ENCODE data around the gene ZNRF1.

Gene ZNRF1

DNA sequence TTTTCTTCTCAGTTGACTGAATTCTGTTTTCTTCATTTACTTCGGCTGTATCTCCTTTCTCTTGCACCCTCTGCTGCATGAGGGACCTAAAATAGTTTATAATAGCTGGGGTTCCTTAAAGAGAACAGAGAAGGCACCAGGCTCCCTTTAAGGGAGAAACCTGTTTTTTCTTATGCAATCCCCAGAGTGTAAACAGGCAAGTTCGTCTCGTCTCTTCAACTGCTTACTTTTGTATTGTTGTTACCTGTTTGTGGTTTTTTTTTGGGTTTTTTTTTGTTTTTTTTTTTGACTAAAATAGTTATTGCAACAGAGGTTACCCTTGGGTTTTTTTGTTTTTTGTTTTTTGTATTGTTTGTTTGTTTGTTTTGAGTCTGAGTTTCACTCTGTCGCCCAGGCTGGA, 121.4 kb downstream of the ZNRF1 start:
- DNase-seq: peak in 1 of 2 donors; percentile 70
- no peak overlapping the region for H4K8ac ChIP-seq (ENCODE audit: low read depth, low read length)
- no peaks in the 10 kb centered on the region for H3K36me3 ChIP-seq (ENCODE audit: control insufficient read depth in 1 of 2, insufficient read depth in 2 of 2, low read length in 2 of 2)
- H3K4me3 ChIP-seq (ENCODE audit: low read depth, low read length): no peak overlapping the region
- no peak overlapping the region for H4K12ac ChIP-seq (ENCODE audit: low read depth, low read length)
- no peaks in the 10 kb centered on the region for H3K79me2 ChIP-seq (ENCODE audit: control insufficient read depth, insufficient read depth, low read length, poor library complexity)
- no peak overlapping the region for H2BK120ac ChIP-seq (ENCODE audit: insufficient read depth, low read length, poor library complexity)
- no peak overlapping the region for H4K91ac ChIP-seq (ENCODE audit: low read depth, low read length)
- no peak overlapping the region for H3K14ac ChIP-seq (ENCODE audit: low read length)
- no peaks in the 10 kb centered on the region for H3K27me3 ChIP-seq (ENCODE audit: insufficient read depth, low read length)
- no CpG with 5 or more reads among the region's 4 CpGs for WGBS (ENCODE audit: extremely low coverage, insufficient coverage, insufficient read length)
- H3K27ac ChIP-seq (ENCODE audit: low read depth, low read length): no peak overlapping the region
- H3K18ac ChIP-seq (ENCODE audit: low read length): no peak overlapping the region
- H3K9ac ChIP-seq (ENCODE audit: low read length): no peak overlapping the region
- H3K23ac ChIP-seq (ENCODE audit: low read length): no peak overlapping the region
- no peak overlapping the region for H3K4me2 ChIP-seq (ENCODE audit: low read length)
- no peaks in the 10 kb centered on the region for H3K4me1 ChIP-seq (ENCODE audit: control insufficient read depth in 1 of 2, insufficient read depth in 2 of 2, low read length in 2 of 2)
- H2BK5ac ChIP-seq (ENCODE audit: low read depth, low read length, poor library complexity): no peak overlapping the region
- H3K4ac ChIP-seq (ENCODE audit: low read depth, low read length): no peak overlapping the region
- no peak overlapping the region for H2AK5ac ChIP-seq (ENCODE audit: low read length)
- no peak overlapping the region for H2BK12ac ChIP-seq (ENCODE audit: low read length)
- H3K9me3 ChIP-seq (ENCODE audit: insufficient read depth, low read depth, low read length): peaks cover 5% of the 10 kb centered on the region
- H3K79me1 ChIP-seq (ENCODE audit: low read length): no peaks in the 10 kb centered on the region
- no peak overlapping the region for H2AFZ ChIP-seq (ENCODE audit: insufficient read depth, low read length, poor library complexity)

DNA sequence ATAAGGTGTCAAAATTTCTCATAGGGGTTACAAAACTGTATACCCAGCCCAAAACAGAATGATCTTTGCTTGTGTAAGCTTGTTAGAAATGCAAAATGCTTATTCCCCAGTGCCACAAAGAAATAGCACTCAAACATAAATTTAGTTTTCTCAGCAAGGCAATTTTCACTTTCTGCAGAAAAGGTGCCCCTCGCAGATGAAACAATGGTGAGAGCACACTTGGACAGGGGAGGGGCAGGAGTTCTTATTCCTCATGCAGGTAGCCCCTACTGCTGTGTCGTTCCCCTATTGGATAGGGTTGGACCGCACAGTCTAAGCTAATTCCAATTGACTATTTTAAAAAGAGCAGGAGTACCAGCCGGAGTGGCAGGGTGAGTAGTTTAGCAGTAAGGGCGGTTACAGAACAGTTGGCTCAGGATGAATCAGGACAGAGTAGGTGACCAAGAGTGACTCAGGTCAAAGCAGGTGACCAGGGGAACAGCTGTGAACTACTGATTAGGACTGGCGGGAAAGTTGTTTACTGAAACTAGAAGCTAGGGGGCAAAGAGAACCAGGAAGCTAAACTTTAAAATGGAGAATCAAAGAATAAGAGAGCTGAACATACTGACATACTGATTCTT, 123.2 kb downstream of the ZNRF1 start:
- Histone ChIP-seq H3K9me3 (ENCODE audit: insufficient read depth, low read depth, low read length) (peaks cover 8% of the 10 kb centered on the region), H2AFZ (ENCODE audit: insufficient read depth, low read length, poor library complexity) (no peak overlapping the region), H2BK5ac (ENCODE audit: low read depth, low read length, poor library complexity) (no peak overlapping the region), H3K79me2 (ENCODE audit: control insufficient read depth, insufficient read depth, low read length, poor library complexity) (no peaks in the 10 kb centered on the region), H3K4me2 (ENCODE audit: low read length) (no peak overlapping the region), H3K4me3 (ENCODE audit: low read depth, low read length) (no peak overlapping the region), H4K8ac (ENCODE audit: low read depth, low read length) (no peak overlapping the region), H2BK12ac (ENCODE audit: low read length) (no peak overlapping the region), H3K27me3 (ENCODE audit: insufficient read depth, low read length) (no peaks in the 10 kb centered on the region), H3K79me1 (ENCODE audit: low read length) (no peaks in the 10 kb centered on the region), H3K9ac (ENCODE audit: low read length) (no peak overlapping the region), H3K23ac (ENCODE audit: low read length) (no peak overlapping the region), H4K12ac (ENCODE audit: low read depth, low read length) (no peak overlapping the region), H3K4ac (ENCODE audit: low read depth, low read length) (no peak overlapping the region), H3K27ac (ENCODE audit: low read depth, low read length) (no peak overlapping the region), H3K14ac (ENCODE audit: low read length) (no peak overlapping the region), H2AK5ac (ENCODE audit: low read length) (no peak overlapping the region), H2BK120ac (ENCODE audit: insufficient read depth, low read length, poor library complexity) (no peak overlapping the region), H3K36me3 (ENCODE audit: control insufficient read depth in 1 of 2, insufficient read depth in 2 of 2, low read length in 2 of 2) (peaks cover 0 to 2% of the 10 kb centered on the region in 2 experiments), H4K91ac (ENCODE audit: low read depth, low read length) (no peak overlapping the region), H3K4me1 (ENCODE audit: control insufficient read depth in 1 of 2, insufficient read depth in 2 of 2, low read length in 2 of 2) (no peaks in the 10 kb centered on the region), H3K18ac (ENCODE audit: low read length) (no peak overlapping the region)
- no CpG with 5 or more reads among the region's 6 CpGs for WGBS (ENCODE audit: extremely low coverage, insufficient coverage, insufficient read length)
- DNase-seq: no peak

DNA sequence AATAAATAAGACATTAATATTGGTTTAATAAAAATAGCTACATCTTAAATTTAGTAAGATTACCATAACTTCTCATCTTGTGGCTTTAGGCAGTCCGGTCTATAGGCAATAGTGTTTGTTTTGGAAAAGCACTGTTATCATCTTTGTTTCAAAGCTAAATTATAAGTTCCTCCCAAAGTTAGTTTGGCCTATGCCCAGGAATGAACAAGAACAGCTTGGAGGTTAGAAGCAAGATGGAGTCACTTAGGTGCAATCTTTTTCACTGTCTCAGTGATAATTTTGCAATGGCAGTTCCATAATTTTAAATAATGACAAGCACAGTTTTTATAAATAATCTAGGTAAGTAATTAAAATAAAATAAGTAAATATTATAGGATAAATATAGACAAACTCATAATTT, 123.8 kb downstream of the ZNRF1 start:
- no peak overlapping the region for H2BK120ac ChIP-seq (ENCODE audit: insufficient read depth, low read length, poor library complexity)
- no peak overlapping the region for H3K9ac ChIP-seq (ENCODE audit: low read length)
- H2BK5ac ChIP-seq (ENCODE audit: low read depth, low read length, poor library complexity): no peak overlapping the region
- H3K18ac ChIP-seq (ENCODE audit: low read length): no peak overlapping the region
- no peaks in the 10 kb centered on the region for H3K79me1 ChIP-seq (ENCODE audit: low read length)
- no peaks in the 10 kb centered on the region for H3K79me2 ChIP-seq (ENCODE audit: control insufficient read depth, insufficient read depth, low read length, poor library complexity)
- no peaks in the 10 kb centered on the region for H3K4me1 ChIP-seq (ENCODE audit: control insufficient read depth in 1 of 2, insufficient read depth in 2 of 2, low read length in 2 of 2)
- no peak overlapping the region for H2BK12ac ChIP-seq (ENCODE audit: low read length)
- H3K4me2 ChIP-seq (ENCODE audit: low read length): no peak overlapping the region
- no peaks in the 10 kb centered on the region for H3K27me3 ChIP-seq (ENCODE audit: insufficient read depth, low read length)
- H4K8ac ChIP-seq (ENCODE audit: low read depth, low read length): no peak overlapping the region
- H4K91ac ChIP-seq (ENCODE audit: low read depth, low read length): no peak overlapping the region
- no peak overlapping the region for H3K4me3 ChIP-seq (ENCODE audit: low read depth, low read length)
- no peak overlapping the region for H3K27ac ChIP-seq (ENCODE audit: low read depth, low read length)
- H3K14ac ChIP-seq (ENCODE audit: low read length): no peak overlapping the region
- H3K9me3 ChIP-seq (ENCODE audit: insufficient read depth, low read depth, low read length): peaks cover 8% of the 10 kb centered on the region
- peaks cover 0 to 2% of the 10 kb centered on the region in 2 experiments for H3K36me3 ChIP-seq (ENCODE audit: control insufficient read depth in 1 of 2, insufficient read depth in 2 of 2, low read length in 2 of 2)
- H3K23ac ChIP-seq (ENCODE audit: low read length): no peak overlapping the region
- H3K4ac ChIP-seq (ENCODE audit: low read depth, low read length): no peak overlapping the region
- no peak for DNase-seq
- H2AK5ac ChIP-seq (ENCODE audit: low read length): no peak overlapping the region
- no peak overlapping the region for H2AFZ ChIP-seq (ENCODE audit: insufficient read depth, low read length, poor library complexity)
- no CpG with 5 or more reads among the region's 1 CpG for WGBS (ENCODE audit: extremely low coverage, insufficient coverage, insufficient read length)
- no peak overlapping the region for H4K12ac ChIP-seq (ENCODE audit: low read depth, low read length)

DNA sequence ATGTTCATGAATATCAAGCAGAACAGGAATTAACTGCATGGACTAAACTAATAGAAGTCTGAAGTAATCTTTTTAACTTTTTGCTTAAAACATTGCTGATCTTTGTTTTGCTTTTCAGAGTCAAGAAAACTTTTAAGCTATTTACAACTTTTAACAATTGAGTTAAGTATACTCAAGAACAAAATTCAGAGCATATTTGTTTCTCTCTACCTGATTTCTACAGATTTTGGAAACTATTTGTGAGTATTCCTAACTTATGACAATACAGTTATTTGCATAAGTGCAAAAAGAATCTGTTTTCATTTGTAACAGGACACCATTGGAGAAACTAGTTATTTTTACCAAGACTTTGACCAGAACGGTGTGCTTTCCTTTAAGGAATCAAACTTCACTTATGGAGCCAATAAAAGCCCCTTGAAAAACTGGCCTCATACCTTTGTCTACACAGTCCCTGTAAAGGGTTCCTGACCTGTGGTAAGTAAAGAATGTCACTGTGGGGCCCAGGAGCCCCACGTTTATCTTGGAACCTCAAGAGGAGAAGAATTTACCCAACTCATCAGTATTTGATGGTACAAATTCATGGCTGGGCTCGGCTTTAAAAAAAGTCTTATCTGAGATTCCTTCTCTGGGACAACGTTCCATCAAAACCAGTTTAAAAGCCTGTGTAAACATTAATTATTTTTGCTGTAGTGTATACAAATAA, 129.0 kb downstream of the ZNRF1 start:
- Histone ChIP-seq H3K9ac (ENCODE audit: low read length) (no peak overlapping the region), H2BK12ac (ENCODE audit: low read length) (no peak overlapping the region), H3K14ac (ENCODE audit: low read length) (no peak overlapping the region), H2BK120ac (ENCODE audit: insufficient read depth, low read length, poor library complexity) (no peak overlapping the region), H4K8ac (ENCODE audit: low read depth, low read length) (no peak overlapping the region), H3K23ac (ENCODE audit: low read length) (no peak overlapping the region), H3K18ac (ENCODE audit: low read length) (no peak overlapping the region), H3K4me3 (ENCODE audit: low read depth, low read length) (no peak overlapping the region), H2AFZ (ENCODE audit: insufficient read depth, low read length, poor library complexity) (no peak overlapping the region), H3K27me3 (ENCODE audit: insufficient read depth, low read length) (no peaks in the 10 kb centered on the region), H3K9me3 (ENCODE audit: insufficient read depth, low read depth, low read length) (peaks cover 4% of the 10 kb centered on the region), H3K4ac (ENCODE audit: low read depth, low read length) (no peak overlapping the region), H3K36me3 (ENCODE audit: control insufficient read depth in 1 of 2, insufficient read depth in 2 of 2, low read length in 2 of 2) (peaks cover 0 to 2% of the 10 kb centered on the region in 2 experiments), H3K79me1 (ENCODE audit: low read length) (no peaks in the 10 kb centered on the region), H3K79me2 (ENCODE audit: control insufficient read depth, insufficient read depth, low read length, poor library complexity) (no peaks in the 10 kb centered on the region), H2AK5ac (ENCODE audit: low read length) (no peak overlapping the region), H4K91ac (ENCODE audit: low read depth, low read length) (no peak overlapping the region), H3K4me2 (ENCODE audit: low read length) (no peak overlapping the region), H3K4me1 (ENCODE audit: control insufficient read depth in 1 of 2, insufficient read depth in 2 of 2, low read length in 2 of 2) (peaks cover 3 to 4% of the 10 kb centered on the region in 2 experiments), H4K12ac (ENCODE audit: low read depth, low read length) (no peak overlapping the region), H3K27ac (ENCODE audit: low read depth, low read length) (no peak overlapping the region), H2BK5ac (ENCODE audit: low read depth, low read length, poor library complexity) (no peak overlapping the region)
- no peak for DNase-seq
- WGBS (ENCODE audit: extremely low coverage, insufficient coverage, insufficient read length): no CpG with 5 or more reads among the region's 4 CpGs
